CD4-positive, alpha-beta T cell treated with Interleukin-4 for 4 hours (primary cell): Measurements from ENCODE around the gene SPON1.
"Not testable (repeated sequence)": the region's sequence is repeated elsewhere in the genome, so short reads cannot be mapped to it uniquely, and the experiment has no call there.

Experiments used
- DNase-seq: peaks from one replicate; pipeline ENCODE4 v3.0.0-alpha.2; 2020

SPON1 gene

GRCh38 chr11:14042686-14043465, 80.4 kb downstream of the SPON1 start:
- no peak for DNase-seq

- no peak for DNase-seq
Observed at GRCh38 chr11:14044916-14045315, 82.4 kb downstream of the SPON1 start.

GRCh38 chr11:14045417-14045816, 82.9 kb downstream of the SPON1 start:
- DNase-seq = no peak

- no peak for DNase-seq
Observed at GRCh38 chr11:14052198-14052597, 89.7 kb downstream of the SPON1 start.

- no peak for DNase-seq
Observed at GRCh38 chr11:14054116-14055107, 91.9 kb downstream of the SPON1 start.

GRCh38 chr11:14055936-14056335, 93.4 kb downstream of the SPON1 start:
- DNase-seq = no peak

GRCh38 chr11:14058061-14058460, 95.5 kb downstream of the SPON1 start:
- DNase-seq = no peak

GRCh38 chr11:14059491-14059890, 97.0 kb downstream of the SPON1 start:
- DNase-seq = no peak

GRCh38 chr11:14061721-14062120, 99.2 kb downstream of the SPON1 start:
- DNase-seq = no peak

GRCh38 chr11:14065141-14065540, 102.6 kb downstream of the SPON1 start:
- no peak for DNase-seq

- no peak for DNase-seq
Observed at GRCh38 chr11:14065681-14066080, 103.2 kb downstream of the SPON1 start.

- DNase-seq = no peak
Observed at GRCh38 chr11:14067686-14068085, 105.2 kb downstream of the SPON1 start.

GRCh38 chr11:14070896-14071295, 108.4 kb downstream of the SPON1 start:
- no peak for DNase-seq

- DNase-seq = no peak
Observed at GRCh38 chr11:14073849-14074476, 111.4 kb downstream of the SPON1 start.

- DNase-seq = peak; percentile 82
Observed at GRCh38 chr11:14075118-14076078, 112.9 kb downstream of the SPON1 start.

- DNase-seq = peak; percentile 32
Observed at GRCh38 chr11:14079011-14079410, 116.5 kb downstream of the SPON1 start.

- DNase-seq = no peak
Observed at GRCh38 chr11:14079797-14080196, 117.3 kb downstream of the SPON1 start.

GRCh38 chr11:14081581-14082231, 119.2 kb downstream of the SPON1 start:
- DNase-seq = no peak

GRCh38 chr11:14082338-14082737, 119.8 kb downstream of the SPON1 start:
- DNase-seq = no peak

- not testable (repeated sequence) for DNase-seq
Observed at GRCh38 chr11:14088861-14089260, 126.3 kb downstream of the SPON1 start.

GRCh38 chr11:14089690-14090462, 127.4 kb downstream of the SPON1 start:
- no peak for DNase-seq
